Esophagus mucosa (tissue), 1 donor: ENCODE data around the gene ERAS. TPM values are rescaled to one million over a fixed set of nuclear protein-coding genes. Genes with fewer than 3 reads are reported as not detected.
A peak's percentile ranks its signal among the peaks of the same experiment; 100 is the strongest.
"Not testable (repeated sequence)": the region's sequence is repeated elsewhere in the genome, so short reads cannot be mapped to it uniquely, and the experiment has no call there.

Experiments
- ATAC-seq: fragments of 200-7000 bp; cut with Tn5 transposase; one replicate; pipeline ENCODE4 v1.9.1; 2020
- total RNA-seq: library from RNA; stranded (reverse); gene quantifications from one replicate; pipeline ENCODE4 v1.2.4, GENCODE V29; 2023
- donor health status: DM: yes; HTN: yes; CAD: no.

ERAS gene
- total RNA-seq, 1 donor from 2014 or later: not detected

GRCh38 chrX:48833542-48834138 lies 7.3 kb downstream of the ERAS start:
- no peak for ATAC-seq

DNA sequence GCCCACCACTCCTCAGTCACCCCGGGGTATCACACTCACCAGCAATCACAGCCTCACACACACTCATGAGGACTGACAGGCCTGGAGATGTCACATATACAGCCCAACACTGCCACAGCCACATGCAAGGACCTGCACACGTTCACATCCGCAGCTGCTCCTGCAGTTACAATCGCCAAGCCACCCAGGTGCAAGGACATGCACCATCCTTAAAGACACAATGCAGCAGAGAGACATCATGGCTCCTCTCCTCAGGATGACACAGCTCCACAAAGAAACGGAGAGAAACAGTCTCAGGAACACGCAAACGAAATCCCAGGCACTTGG lies 8.0 kb downstream of the ERAS start:
- ATAC-seq: no peak

DNA sequence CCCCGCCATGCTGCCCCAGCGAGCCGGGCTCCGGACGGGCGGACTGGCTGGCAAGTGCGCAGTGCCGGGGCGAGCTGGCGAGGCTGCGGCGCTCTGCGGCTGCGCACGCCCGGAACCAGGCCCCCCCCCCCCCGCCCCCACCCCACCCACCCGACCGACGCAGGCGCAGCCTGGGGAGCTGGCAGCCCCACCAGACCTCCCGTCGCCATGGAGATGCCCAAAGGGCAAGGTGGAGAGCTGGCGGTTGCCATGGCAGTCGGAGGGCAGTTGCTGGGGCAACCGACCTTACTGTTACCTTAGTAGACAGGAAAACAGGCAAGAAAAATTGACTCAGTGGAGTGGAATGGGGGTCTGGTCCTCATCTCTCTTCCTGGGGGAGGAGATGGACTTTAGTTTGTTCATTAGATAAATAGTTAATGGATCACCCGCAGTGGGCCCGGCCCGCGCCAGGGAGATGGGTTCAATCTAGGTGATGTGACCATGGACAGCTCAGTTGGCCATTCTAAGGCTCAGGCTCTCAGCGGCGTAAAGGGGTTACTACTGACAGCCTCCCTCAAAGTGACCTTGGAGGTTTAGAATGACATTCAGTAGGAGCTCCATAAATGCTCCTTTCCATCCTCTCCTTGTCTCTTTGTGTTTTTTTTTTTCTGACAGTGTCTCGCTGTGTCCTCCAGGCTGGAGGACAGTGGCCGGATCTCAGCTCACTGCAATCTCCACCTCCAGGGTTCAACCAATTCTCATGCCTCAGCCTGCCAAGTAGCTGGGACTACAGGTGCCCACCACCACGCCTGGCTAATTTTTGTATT lies 9.4 kb downstream of the ERAS start, which contains the start of gene PCSK1N:
Gene PCSK1N, minus strand, starts transcription at position 87 of the 806 bp plus-strand sequence. Its CDS starts 78 bp downstream, at position 9.
- ATAC-seq: peak; percentile 10

DNA sequence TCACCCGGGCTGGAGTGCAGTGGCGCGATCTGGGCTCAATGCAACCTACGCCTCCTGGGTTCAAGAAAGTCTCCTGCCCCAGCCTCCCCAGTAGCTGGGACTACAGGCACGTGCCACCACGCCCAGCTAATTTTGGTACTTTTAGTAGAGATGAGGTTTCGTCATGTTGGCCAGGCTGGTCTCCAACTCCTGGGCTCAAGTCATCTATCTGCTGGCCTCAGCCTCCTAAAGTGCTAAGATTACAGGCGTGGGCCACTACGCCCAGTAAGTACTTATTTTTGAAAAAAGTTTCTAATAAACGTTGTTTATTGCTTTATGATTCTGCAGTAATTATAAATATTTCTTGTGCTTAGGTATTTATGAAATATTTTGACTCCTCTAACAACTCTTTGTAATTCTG lies 13.4 kb downstream of the ERAS start:
- no peak for ATAC-seq

GRCh38 chrX:48848847-48849246 lies 22.5 kb downstream of the ERAS start:
- no peak for ATAC-seq

GRCh38 chrX:48852857-48853256 lies 26.5 kb downstream of the ERAS start:
- no peak for ATAC-seq

DNA sequence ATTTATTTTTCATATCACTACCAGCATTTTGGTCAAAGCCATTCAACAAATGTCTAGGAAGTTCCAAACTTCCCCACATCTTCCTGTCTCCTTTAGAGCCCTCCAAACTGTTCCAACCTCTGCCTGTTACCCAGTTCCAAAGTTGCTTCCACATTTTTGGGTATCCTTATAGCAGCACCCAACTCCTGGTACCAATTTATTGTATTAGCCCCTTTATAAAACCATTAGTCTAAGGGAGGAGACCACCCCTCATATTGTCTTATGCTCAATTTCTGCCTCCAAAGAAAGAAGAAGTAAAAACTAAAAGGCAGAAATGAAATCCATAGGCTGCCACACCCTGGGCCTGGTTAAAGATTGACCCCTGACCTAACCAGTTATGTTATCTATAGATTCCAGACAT lies 27.2 kb downstream of the ERAS start:
- not testable (repeated sequence) for ATAC-seq

DNA sequence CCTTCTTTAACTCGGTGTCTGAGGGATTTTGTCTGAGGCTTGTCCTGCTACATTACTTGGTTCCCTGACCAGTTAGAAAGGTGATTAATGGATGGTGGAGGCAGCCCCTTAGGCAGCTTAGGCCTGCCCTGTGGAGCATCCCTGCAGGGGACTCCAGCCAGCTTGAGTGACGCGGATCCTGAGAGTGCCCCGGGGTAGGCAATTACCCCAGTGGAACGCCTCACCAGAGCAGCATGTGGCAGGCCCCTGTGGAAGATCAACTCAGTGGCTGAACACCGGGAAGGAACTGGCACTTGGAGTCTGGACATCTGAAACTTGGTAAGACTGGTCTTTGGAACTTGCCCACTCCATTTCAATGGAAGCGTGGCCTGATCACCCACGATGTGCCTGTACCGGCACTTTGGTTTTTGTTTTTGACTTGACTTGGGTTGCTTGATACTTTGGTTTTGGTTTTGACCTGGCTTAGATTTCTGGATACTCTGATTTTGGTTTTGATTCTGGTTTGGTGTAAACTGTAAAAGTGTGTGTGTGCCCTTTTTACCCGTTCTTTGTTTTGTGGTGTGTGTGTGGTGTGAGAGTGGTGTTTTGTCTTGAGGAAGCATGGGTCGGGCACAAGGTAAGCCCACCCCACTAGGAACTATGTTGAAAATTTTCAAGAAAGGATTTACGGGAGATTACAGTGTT lies 27.9 kb downstream of the ERAS start:
- not testable (repeated sequence) for ATAC-seq

GRCh38 chrX:48854898-48855297 lies 28.6 kb downstream of the ERAS start:
- no peak for ATAC-seq

GRCh38 chrX:48864210-48864609 lies 37.9 kb downstream of the ERAS start:
- no peak for ATAC-seq

GRCh38 chrX:48872017-48872416 lies 45.7 kb downstream of the ERAS start:
- not testable (repeated sequence) for ATAC-seq

GRCh38 chrX:48876944-48877343 lies 50.6 kb downstream of the ERAS start:
- not testable (repeated sequence) for ATAC-seq

Other genes starting within 250 kb of the ERAS start
- 70.2 TPM for gene WDR13, start 229.0 kb upstream of the ERAS start, total RNA-seq
- 1.2 TPM for gene WAS, start 142.7 kb upstream of the ERAS start, total RNA-seq
- 6.4 TPM for gene SUV39H1, start 129.8 kb upstream of the ERAS start, total RNA-seq
- gene GLOD5, start 64.8 kb upstream of the ERAS start, total RNA-seq: 0.52 TPM
- gene GATA1, start 39.9 kb upstream of the ERAS start, total RNA-seq: not detected
- 46.5 TPM for gene HDAC6, start 24.4 kb upstream of the ERAS start, total RNA-seq
- 0.36 TPM for gene PCSK1N, start 9.1 kb downstream of the ERAS start, total RNA-seq
- gene TIMM17B, start 71.3 kb downstream of the ERAS start, total RNA-seq: 33.9 TPM
- gene PQBP1, start 71.4 kb downstream of the ERAS start, total RNA-seq: 53.5 TPM
- 17.4 TPM for gene SLC35A2, start 85.1 kb downstream of the ERAS start, total RNA-seq
- 4.4 TPM for gene PIM2, start 92.5 kb downstream of the ERAS start, total RNA-seq
- 20.3 TPM for gene OTUD5, start 131.1 kb downstream of the ERAS start, total RNA-seq
- 0.28 TPM for gene KCND1, start 145.3 kb downstream of the ERAS start, total RNA-seq
- 21.2 TPM for gene GRIPAP1, start 175.8 kb downstream of the ERAS start, total RNA-seq
- 20.2 TPM for gene TFE3, start 216.8 kb downstream of the ERAS start, total RNA-seq
- 27.7 TPM for gene CCDC120, start 232.5 kb downstream of the ERAS start, total RNA-seq
- 4.8 TPM for gene PRAF2, start 247.5 kb downstream of the ERAS start, total RNA-seq